ENCODE data around the gene OR52K1.

- TF ChIP-seq POLR2A (IDR thresholded peaks at IDR 0.05) (no peak), POLR2AphosphoS5 (IDR thresholded peaks at IDR 0.05) (no peak)
- TF ChIP-seq, protein P1, sequence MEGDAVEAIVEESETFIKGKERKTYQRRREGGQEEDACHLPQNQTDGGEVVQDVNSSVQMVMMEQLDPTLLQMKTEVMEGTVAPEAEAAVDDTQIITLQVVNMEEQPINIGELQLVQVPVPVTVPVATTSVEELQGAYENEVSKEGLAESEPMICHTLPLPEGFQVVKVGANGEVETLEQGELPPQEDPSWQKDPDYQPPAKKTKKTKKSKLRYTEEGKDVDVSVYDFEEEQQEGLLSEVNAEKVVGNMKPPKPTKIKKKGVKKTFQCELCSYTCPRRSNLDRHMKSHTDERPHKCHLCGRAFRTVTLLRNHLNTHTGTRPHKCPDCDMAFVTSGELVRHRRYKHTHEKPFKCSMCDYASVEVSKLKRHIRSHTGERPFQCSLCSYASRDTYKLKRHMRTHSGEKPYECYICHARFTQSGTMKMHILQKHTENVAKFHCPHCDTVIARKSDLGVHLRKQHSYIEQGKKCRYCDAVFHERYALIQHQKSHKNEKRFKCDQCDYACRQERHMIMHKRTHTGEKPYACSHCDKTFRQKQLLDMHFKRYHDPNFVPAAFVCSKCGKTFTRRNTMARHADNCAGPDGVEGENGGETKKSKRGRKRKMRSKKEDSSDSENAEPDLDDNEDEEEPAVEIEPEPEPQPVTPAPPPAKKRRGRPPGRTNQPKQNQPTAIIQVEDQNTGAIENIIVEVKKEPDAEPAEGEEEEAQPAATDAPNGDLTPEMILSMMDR (IDR thresholded peaks at IDR 0.05): no peak
Observed at GRCh38 chr11:4464216-4465159, 18.0 kb upstream of the OR52K1 start.
